Measurements from ENCODE around the gene UBE2Q2.

- TF ChIP-seq POLR2AphosphoS5 (IDR thresholded peaks at IDR 0.05; ENCODE audit: low read depth, low read length) = no peak
- no peak for TF ChIP-seq TAF1 (IDR thresholded peaks at IDR 0.05; ENCODE audit: borderline replicate concordance, insufficient read depth, low read length)
- TF ChIP-seq SIN3A (IDR thresholded peaks at IDR 0.05; ENCODE audit: borderline replicate concordance, insufficient read depth, low read length) = no peak
- no peak for TF ChIP-seq REST (IDR thresholded peaks at IDR 0.05; ENCODE audit: insufficient read depth in 1 of 2, low read depth in 2 of 2, low read length in 2 of 2)
These were observed 100.0 kb downstream of the UBE2Q2 start for GRCh38 chr15:75943246-75943645.
